Colonic mucosa (tissue), 4 donors: ENCODE results near the gene MFSD11. TPM values are rescaled to one million over a fixed set of nuclear protein-coding genes. Genes with fewer than 3 reads are reported as not detected.
"Not testable (repeated sequence)": the region's sequence is repeated elsewhere in the genome, so short reads cannot be mapped to it uniquely, and the experiment has no call there.

Experiments
- DNase-seq: peaks from one replicate; pipeline ENCODE4 v3.0.0-alpha.2; 2020
- H3K27ac ChIP-seq: fragments of 200-600 bp; one replicate; pipeline ENCODE4 v1.8.0; 2021
- H3K27me3 ChIP-seq: fragments of 200-600 bp; one replicate; pipeline ENCODE4 v1.8.0; 2021
- H3K36me3 ChIP-seq: fragments of 200-600 bp; one replicate; pipeline ENCODE4 v1.8.0; 2021
- H3K4me1 ChIP-seq: fragments of 200-600 bp; one replicate; pipeline ENCODE4 v1.8.0; 2021; ENCODE audit warnings: mild to moderate bottlenecking
- H3K4me3 ChIP-seq: fragments of 200-600 bp; one replicate; pipeline ENCODE4 v1.8.0; 2021
- H3K9ac ChIP-seq, 2 donors: one replicate each; pipeline ENCODE4 v1.7.0; 2013; ENCODE audit warnings: control low read depth in 2 of 2, low read depth in 2 of 2, low read length in 2 of 2
- H3K9me3 ChIP-seq: fragments of 200-600 bp; one replicate; pipeline ENCODE4 v1.8.0; 2021
- intact Hi-C: fragments of 100-400 bp; cut with DNase I; formaldehyde crosslinking; loops from one replicate; pipeline ENCODE4 v1.14.1; 2022
- total RNA-seq, 2 donors: library from RNA; stranded (reverse); fragmentation: NEBNext Ultra II Directional in 1 of 2; extraction: Animal tissue kit (Norgen Biotek cat#: 25700) in 1 of 2; gene quantifications; one replicate each; pipeline ENCODE4 v1.2.1, GENCODE V29; 2021
- TF ChIP-seq, protein P1 (sequence below): fragments of 200-600 bp; IDR thresholded peaks from one replicate; pipeline ENCODE4 v1.8.0; 2022; ENCODE audit warnings: antibody characterized with exemption, mild to moderate bottlenecking
- donor health status: healthy.
- donor health status: DM: no; HTN: no; CAD: no.
- donor health status: DM: no; HTN: no; CAD: no.

MFSD11 gene
- total RNA-seq, 2 donors from 2014 or later, result 24.9 to 38.9 TPM

- Histone ChIP-seq H3K9me3 (no peaks in the 10 kb centered on the region), H3K36me3 (no peaks in the 10 kb centered on the region), H3K9ac (no peak overlapping the region), H3K27me3 (no peaks in the 10 kb centered on the region), H3K4me3 (no peak overlapping the region), H3K27ac (no peak overlapping the region), H3K4me1 (no peaks in the 10 kb centered on the region)
- intact Hi-C loops, result no loop called here
- no peak for DNase-seq
- TF ChIP-seq, protein P1, sequence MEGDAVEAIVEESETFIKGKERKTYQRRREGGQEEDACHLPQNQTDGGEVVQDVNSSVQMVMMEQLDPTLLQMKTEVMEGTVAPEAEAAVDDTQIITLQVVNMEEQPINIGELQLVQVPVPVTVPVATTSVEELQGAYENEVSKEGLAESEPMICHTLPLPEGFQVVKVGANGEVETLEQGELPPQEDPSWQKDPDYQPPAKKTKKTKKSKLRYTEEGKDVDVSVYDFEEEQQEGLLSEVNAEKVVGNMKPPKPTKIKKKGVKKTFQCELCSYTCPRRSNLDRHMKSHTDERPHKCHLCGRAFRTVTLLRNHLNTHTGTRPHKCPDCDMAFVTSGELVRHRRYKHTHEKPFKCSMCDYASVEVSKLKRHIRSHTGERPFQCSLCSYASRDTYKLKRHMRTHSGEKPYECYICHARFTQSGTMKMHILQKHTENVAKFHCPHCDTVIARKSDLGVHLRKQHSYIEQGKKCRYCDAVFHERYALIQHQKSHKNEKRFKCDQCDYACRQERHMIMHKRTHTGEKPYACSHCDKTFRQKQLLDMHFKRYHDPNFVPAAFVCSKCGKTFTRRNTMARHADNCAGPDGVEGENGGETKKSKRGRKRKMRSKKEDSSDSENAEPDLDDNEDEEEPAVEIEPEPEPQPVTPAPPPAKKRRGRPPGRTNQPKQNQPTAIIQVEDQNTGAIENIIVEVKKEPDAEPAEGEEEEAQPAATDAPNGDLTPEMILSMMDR, result no peak
These were observed 74.3 kb downstream of the MFSD11 start for GRCh38 chr17:76812263-76812662.

- DNase-seq, result no peak
- intact Hi-C loops, result no loop called here
- no peak overlapping the region for H3K4me3 ChIP-seq
- no peak overlapping the region for H3K27ac ChIP-seq
- TF ChIP-seq, protein P1, result no peak
- no peak overlapping the region for H3K9ac ChIP-seq
- no peaks in the 10 kb centered on the region for H3K9me3 ChIP-seq
- no peaks in the 10 kb centered on the region for H3K4me1 ChIP-seq
- H3K36me3 ChIP-seq, result no peaks in the 10 kb centered on the region
- no peaks in the 10 kb centered on the region for H3K27me3 ChIP-seq
These were observed 75.0 kb downstream of the MFSD11 start for GRCh38 chr17:76812968-76813367.

DNA sequence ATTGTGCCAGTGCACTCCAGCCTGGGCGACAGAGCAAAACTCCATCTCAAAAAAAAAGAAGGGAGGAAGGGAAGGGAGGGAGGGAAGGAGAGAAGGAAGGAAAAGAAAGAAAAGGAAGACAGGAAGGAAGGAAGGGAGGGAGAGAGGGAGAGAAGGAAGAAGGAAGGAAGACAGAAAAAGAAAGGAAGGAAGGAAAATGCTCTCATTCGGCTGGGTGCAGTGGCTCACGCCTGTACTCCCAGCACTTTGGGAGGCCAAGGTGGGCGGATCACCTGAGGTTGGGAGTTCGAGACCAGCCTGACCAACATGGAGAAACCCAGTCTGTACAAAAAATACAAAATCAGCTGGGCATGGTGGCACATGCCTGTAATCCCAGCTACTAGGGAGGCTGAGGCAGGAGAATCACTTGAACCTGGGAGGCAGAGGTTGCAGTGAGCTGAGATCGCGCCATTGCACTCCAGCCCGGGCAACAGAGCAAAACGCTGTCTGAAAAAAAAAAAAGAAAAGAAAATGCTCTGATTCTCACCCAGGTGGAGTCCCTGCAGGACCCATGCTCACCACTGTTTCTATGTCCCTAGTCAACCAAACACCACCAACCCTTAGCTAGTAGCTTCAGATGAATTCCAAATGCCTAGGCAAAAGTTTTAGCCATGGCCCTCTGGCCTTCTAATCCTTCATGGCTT, 78.1 kb downstream of the MFSD11 start:
- H3K36me3 ChIP-seq, H3K27ac ChIP-seq, intact Hi-C loops, H3K9ac ChIP-seq, H3K9me3 ChIP-seq, H3K4me1 ChIP-seq, H3K4me3 ChIP-seq, DNase-seq, H3K27me3 ChIP-seq: not testable (repeated sequence)

GRCh38 chr17:76816590-76817135, 78.7 kb downstream of the MFSD11 start:
- no peaks in the 10 kb centered on the region for H3K36me3 ChIP-seq
- TF ChIP-seq, protein P1, result no peak
- H3K9me3 ChIP-seq, result no peaks in the 10 kb centered on the region
- intact Hi-C loops, result no loop called here
- H3K9ac ChIP-seq, result no peak overlapping the region
- H3K27ac ChIP-seq, result no peak overlapping the region
- no peak for DNase-seq
- no peaks in the 10 kb centered on the region for H3K27me3 ChIP-seq
- H3K4me1 ChIP-seq, result no peaks in the 10 kb centered on the region
- no peak overlapping the region for H3K4me3 ChIP-seq

- Histone ChIP-seq H3K27me3 (no peaks in the 10 kb centered on the region), H3K4me3 (no peak overlapping the region), H3K36me3 (no peaks in the 10 kb centered on the region), H3K4me1 (no peaks in the 10 kb centered on the region), H3K27ac (no peak overlapping the region), H3K9ac (no peak overlapping the region), H3K9me3 (no peaks in the 10 kb centered on the region)
- intact Hi-C loops, result no loop called here
- TF ChIP-seq, protein P1, result no peak
- DNase-seq, result no peak
These were observed 82.1 kb downstream of the MFSD11 start for GRCh38 chr17:76820039-76820438.

DNA sequence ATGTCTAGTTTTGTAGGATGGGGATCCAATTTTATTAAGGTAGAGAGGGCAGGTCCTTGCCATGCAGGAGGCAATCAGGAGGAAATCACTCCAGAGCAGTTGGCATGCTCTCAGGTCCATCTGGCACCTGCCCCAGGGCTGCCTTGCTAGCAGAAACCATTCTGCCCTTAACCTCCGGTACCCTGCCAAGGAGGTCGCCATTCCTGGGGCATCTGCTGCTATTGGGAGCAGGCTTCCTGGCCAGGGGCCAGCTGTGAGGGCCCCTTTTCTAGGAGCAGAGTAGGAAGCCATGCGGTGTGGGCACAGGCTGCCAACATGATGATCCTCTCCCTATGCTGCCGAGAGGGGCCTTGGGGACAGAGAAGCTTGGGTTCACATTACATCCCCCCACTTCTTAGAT, 82.6 kb downstream of the MFSD11 start:
- no peak overlapping the region for H3K9ac ChIP-seq
- TF ChIP-seq, protein P1, result no peak
- H3K36me3 ChIP-seq, result no peaks in the 10 kb centered on the region
- H3K27me3 ChIP-seq, result no peaks in the 10 kb centered on the region
- H3K9me3 ChIP-seq, result no peaks in the 10 kb centered on the region
- H3K27ac ChIP-seq, result no peak overlapping the region
- H3K4me1 ChIP-seq, result no peaks in the 10 kb centered on the region
- intact Hi-C loops, result no loop called here
- no peak overlapping the region for H3K4me3 ChIP-seq
- DNase-seq, result no peak
